CMK (cell line): Measurements from ENCODE around the gene RAF1.
"Not testable (repeated sequence)": the region's sequence is repeated elsewhere in the genome, so short reads cannot be mapped to it uniquely, and the experiment has no call there.

Experiments
- DNase-seq: peaks from one replicate; pipeline ENCODE4 v3.0.0-alpha.2; 2010; ENCODE audit warnings: low read depth

The RAF1 gene

GRCh38 chr3:12557473-12558100, 106.3 kb downstream of the RAF1 start:
- no peak for DNase-seq

- peak; percentile 64 for DNase-seq
These were observed 107.0 kb downstream of the RAF1 start, which contains the start of gene MKRN2 for GRCh38 chr3:12556690-12557472. Gene MKRN2 (plus strand): TSS chr3:12557087. CDS start chr3:12557151, 64 bp downstream.

DNA sequence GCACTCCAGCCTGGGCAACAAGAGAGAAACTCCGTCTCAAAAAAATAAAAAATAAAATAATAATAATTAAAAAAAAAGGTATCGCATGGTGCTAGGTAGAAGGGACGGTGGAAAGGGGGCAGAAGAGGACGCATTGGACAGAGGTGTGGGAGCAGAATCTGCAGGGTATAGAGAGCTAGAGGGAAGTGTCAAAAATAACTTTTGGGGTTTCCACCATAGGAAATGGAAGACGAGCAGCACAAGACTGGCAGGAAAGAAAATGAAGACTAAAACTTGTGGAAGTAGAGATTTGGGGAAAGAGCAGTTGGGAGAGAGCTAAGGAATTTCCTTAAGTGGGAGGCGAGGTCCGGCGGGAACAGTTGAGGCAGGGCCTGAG, 107.6 kb downstream of the RAF1 start:
- DNase-seq = no peak

- DNase-seq = peak; percentile 56
These were observed 110.0 kb downstream of the RAF1 start for GRCh38 chr3:12553921-12554391.

DNA sequence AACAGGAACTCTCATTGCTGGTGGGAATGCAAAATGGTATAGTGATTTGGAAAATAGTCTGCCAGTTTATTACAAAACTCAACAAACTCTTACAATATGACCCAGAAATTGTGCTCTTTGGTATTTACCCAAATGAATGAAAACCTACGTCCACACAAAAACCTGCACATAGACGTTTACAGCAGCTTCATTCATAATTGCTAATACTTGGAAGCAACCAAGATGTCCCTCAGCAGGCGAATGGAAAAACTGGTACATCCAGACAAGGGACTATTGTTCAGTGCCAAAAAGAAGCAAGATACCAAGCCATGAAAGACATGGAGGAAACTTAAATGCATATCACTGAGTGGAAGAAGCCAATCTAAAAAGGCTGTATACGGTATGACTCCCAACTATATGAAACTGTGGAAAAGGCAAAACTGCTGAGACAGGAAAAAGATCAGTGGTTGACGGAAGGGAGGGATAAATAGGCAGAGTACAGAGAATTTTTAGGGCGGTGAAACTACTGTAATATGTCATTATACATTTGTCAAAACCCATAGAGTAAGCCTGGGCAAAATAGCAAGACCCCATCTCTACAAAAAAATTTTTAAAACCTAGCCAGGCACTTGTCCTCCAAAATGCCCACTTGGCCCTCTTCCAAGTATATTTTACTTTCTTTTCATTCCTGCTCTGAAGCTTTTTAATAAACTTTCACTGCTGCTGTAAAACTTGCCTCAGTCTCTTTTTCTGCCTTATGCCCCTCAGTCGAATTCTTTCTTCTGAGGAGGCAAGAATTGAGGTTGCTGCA, 113.8 kb downstream of the RAF1 start:
- no peak for DNase-seq

DNA sequence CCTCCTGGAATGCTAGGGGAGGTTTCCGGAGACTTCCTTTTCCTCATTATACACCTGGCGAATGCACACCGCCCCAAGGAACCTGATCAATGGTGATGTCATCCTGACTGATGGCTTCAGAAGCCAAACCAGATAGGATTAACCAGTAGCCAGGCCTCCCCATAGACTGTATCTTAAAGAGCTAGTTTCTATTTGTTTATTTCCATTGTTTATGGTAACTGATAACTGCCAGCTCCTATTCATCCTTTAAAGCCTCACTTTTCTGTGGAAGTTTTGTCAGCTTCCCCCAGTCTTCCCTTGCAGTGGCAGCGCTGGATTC, 118.5 kb downstream of the RAF1 start, which contains the start of gene MKRN2OS:
MKRN2OS (minus strand) TSS at position 27 of the 319 bp plus-strand sequence. CDS start 35 bp downstream, outside the sequence.
- no peak for DNase-seq

- no peak for DNase-seq
These were observed 119.1 kb downstream of the RAF1 start for GRCh38 chr3:12544652-12545472.

GRCh38 chr3:12543497-12543896, 120.4 kb downstream of the RAF1 start:
- not testable (repeated sequence) for DNase-seq

DNA sequence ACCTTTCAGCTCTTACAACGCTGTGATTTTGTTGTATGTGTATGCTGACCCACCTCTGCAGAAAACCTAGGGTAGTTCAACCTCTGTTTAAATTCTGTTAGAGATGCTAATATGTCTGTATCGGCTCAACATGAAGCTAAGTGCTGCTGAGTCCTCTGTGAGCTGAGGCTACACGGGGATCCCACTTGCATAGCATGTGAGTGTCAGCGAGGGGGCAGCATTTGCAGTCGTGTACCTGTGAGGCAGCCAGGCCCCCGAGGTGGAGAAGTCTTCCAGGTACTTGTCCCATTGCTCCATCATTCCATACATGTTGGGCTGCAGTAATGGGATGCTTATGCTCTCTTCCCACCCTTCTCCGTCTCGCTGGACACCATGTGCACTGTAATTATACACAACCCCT, 122.3 kb downstream of the RAF1 start:
- no peak for DNase-seq

GRCh38 chr3:12536423-12536822, 127.5 kb downstream of the RAF1 start:
- no peak for DNase-seq
